Rectal smooth muscle tissue (tissue), 1 donor: ENCODE results near the gene MED10.

Experiments
- H3K27ac ChIP-seq: one replicate; pipeline ENCODE4 v1.7.0; 2013; ENCODE audit warnings: low read depth, low read length, inconsistent platforms
- H3K27me3 ChIP-seq: one replicate; pipeline ENCODE4 v1.7.0; 2013; ENCODE audit warnings: low read length; ENCODE audit not compliant: control insufficient read depth, insufficient read depth
- H3K36me3 ChIP-seq: one replicate; pipeline ENCODE4 v1.7.0; 2013; ENCODE audit warnings: low read length; ENCODE audit not compliant: control insufficient read depth, insufficient read depth
- H3K4me1 ChIP-seq: one replicate; pipeline ENCODE4 v1.7.0; 2013; ENCODE audit warnings: low read length; ENCODE audit not compliant: control insufficient read depth, insufficient read depth
- H3K4me3 ChIP-seq: one replicate; pipeline ENCODE4 v1.7.0; 2013; ENCODE audit warnings: low read length
- H3K9ac ChIP-seq: one replicate; pipeline ENCODE4 v1.7.0; 2013; ENCODE audit warnings: low read length

The MED10 gene

GRCh38 chr5:6353602-6354302 is 24.6 kb downstream of the MED10 start:
- H3K27ac ChIP-seq, result no peak overlapping the region
- H3K9ac ChIP-seq, result no peak overlapping the region
- H3K4me3 ChIP-seq, result no peak overlapping the region
- H3K27me3 ChIP-seq, result no peaks in the 10 kb centered on the region
- H3K36me3 ChIP-seq, result no peaks in the 10 kb centered on the region
- no peaks in the 10 kb centered on the region for H3K4me1 ChIP-seq

DNA sequence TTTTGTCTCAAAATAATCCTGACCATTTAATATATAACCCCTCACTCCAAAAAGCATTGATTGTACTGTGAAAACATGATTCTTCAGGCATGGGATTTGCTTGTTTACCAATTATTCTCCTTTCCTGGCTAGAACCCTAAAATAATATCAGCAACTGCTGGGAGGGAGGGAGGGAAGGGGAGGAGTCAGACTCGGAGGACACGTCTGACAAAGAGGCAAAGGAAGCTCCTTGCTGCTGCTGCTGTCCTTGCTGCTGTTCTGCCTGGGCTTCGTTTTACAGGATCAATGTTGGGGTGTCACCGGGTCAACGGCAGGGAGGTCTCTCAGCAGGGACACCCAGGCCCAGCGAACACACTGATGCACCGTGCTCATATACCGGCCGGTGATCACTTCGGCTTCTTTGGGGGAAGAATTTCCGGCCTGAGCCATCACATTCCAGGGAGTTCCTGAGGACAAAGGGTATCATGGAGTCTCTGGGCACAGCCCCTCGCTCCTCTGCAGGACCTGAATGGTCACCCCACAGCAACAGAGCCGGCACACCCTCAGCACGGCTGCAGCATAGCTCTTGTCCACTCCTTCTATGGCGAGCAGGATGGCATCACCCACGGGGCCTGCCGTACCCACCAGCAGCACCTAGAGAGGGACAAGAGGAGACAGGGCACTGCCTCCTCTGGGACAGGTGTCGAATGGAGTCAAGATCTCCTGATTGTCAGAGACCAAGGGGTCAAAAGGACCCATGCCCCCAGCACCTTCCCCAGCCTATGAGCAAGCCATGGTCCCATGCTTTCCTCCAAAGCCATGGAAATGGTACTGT is 27.9 kb downstream of the MED10 start:
- Histone ChIP-seq H3K4me3 (no peak overlapping the region), H3K36me3 (no peaks in the 10 kb centered on the region), H3K4me1 (no peaks in the 10 kb centered on the region), H3K9ac (no peak overlapping the region), H3K27ac (no peak overlapping the region), H3K27me3 (no peaks in the 10 kb centered on the region)

DNA sequence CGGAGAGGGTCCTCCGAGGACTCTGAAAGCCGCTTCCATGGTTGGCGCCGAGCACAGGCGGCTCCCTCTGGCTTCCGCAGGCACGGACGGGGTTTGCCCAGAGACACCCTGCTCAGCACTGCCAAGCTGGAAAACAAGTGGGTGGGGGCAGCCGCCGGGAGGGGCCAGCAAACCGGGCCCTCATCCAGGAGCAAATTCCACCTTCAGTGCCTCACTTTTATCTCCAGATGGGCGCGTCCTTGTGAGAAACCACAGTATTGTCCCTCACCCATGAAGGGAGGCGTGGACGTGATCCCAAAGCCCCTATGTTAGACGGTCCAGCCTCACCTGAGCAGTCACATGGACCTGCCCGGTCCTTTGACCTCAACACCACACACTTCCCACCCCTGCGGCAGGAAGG is 29.0 kb downstream of the MED10 start:
- Histone ChIP-seq H3K27me3 (no peaks in the 10 kb centered on the region), H3K27ac (no peak overlapping the region), H3K4me3 (no peak overlapping the region), H3K9ac (no peak overlapping the region), H3K36me3 (no peaks in the 10 kb centered on the region), H3K4me1 (no peaks in the 10 kb centered on the region)

DNA sequence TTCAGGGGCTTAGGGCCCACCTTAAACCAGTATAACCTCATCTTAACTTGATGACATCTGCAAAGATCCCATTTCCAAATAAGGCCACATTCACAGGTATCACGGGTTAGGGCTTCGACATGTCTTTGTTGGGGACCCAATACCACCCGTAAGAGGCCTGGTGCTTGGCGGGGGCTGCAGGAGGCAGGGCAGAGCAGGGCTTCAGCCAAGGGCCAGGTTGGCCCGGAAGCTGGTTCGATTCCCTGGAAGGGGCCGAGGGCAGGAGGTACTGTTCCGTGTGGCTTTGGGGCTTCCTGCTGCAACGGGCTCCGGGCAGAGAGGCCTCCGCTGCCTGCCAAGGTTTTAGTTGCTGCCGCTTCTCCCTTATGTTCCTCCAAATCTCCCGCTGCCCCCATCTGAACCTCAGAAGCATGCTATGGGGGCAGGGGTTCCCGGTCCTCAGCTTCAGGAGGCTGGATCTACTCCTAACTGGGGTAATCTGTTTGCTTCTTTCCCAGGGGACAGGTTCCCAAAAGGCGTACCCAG is 29.8 kb downstream of the MED10 start:
- Histone ChIP-seq H3K4me3 (no peak overlapping the region), H3K27ac (no peak overlapping the region), H3K27me3 (no peaks in the 10 kb centered on the region), H3K4me1 (no peaks in the 10 kb centered on the region), H3K36me3 (no peaks in the 10 kb centered on the region), H3K9ac (no peak overlapping the region)

- H3K4me1 ChIP-seq, result no peaks in the 10 kb centered on the region
- no peaks in the 10 kb centered on the region for H3K27me3 ChIP-seq
- no peaks in the 10 kb centered on the region for H3K36me3 ChIP-seq
- H3K4me3 ChIP-seq, result no peak overlapping the region
- H3K9ac ChIP-seq, result no peak overlapping the region
- H3K27ac ChIP-seq, result no peak overlapping the region
These were observed 30.7 kb downstream of the MED10 start for GRCh38 chr5:6347673-6348072.

GRCh38 chr5:6347165-6347564 is 31.2 kb downstream of the MED10 start:
- Histone ChIP-seq H3K4me3 (no peak overlapping the region), H3K27ac (no peak overlapping the region), H3K36me3 (no peaks in the 10 kb centered on the region), H3K4me1 (no peaks in the 10 kb centered on the region), H3K9ac (no peak overlapping the region), H3K27me3 (no peaks in the 10 kb centered on the region)

- Histone ChIP-seq H3K9ac (no peak overlapping the region), H3K27ac (no peak overlapping the region), H3K4me3 (no peak overlapping the region), H3K4me1 (no peaks in the 10 kb centered on the region), H3K27me3 (no peaks in the 10 kb centered on the region), H3K36me3 (no peaks in the 10 kb centered on the region)
These were observed 33.8 kb downstream of the MED10 start for GRCh38 chr5:6344593-6344989.

DNA sequence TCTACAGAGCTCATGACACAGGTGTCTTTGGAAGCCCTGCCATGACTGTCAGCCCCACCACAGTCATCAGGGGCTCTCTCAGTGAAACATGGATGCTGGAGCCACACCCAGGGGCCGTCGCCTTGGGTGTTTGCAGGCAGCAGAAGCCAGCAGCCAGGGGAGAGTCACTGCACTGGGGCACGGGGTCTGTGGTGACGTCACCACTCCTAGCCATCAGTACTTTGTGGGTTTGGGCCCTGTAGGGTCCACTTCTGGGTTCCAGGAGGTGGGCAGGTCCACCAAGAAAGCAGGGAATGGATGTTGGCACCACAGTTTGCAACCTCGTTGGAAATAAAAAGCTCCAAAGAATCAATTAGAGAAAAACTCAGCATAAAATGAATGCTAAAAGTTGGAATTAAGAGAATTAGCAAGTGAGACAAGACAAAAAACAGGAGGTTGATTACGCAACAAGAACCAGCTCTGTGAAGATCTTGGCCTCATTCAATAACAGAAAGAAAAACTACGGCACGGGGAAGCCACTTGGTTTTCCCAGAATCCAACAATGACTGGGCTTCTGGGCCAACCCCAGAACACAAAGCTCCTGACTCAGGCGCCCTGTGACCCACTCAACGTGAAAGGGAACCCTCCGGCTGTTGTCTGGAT is 34.3 kb downstream of the MED10 start:
- Histone ChIP-seq H3K4me1 (no peaks in the 10 kb centered on the region), H3K36me3 (no peaks in the 10 kb centered on the region), H3K4me3 (no peak overlapping the region), H3K27ac (no peak overlapping the region), H3K9ac (no peak overlapping the region), H3K27me3 (no peaks in the 10 kb centered on the region)

GRCh38 chr5:6342689-6343315 is 35.5 kb downstream of the MED10 start:
- Histone ChIP-seq H3K36me3 (no peaks in the 10 kb centered on the region), H3K9ac (no peak overlapping the region), H3K4me3 (no peak overlapping the region), H3K27me3 (no peaks in the 10 kb centered on the region), H3K4me1 (no peaks in the 10 kb centered on the region), H3K27ac (no peak overlapping the region)

DNA sequence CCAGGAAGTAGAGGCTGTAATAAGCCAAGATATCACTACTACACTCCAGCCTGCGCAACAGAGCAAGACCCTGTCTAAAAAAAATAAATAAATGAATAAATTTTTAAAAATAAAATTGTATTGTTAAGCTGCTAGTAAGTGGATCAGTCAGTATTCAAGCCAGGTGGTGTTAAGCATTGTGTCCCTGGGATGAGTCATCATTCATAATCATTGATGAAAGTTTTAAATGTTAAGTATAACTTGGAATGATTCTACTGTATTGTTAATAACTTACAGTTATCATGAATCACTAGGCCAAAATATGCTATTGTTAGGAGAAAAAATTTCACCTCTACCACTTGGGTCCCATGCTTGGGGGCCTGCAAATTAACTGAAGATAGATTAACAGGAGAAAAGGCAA is 38.2 kb downstream of the MED10 start:
- Histone ChIP-seq H3K9ac (no peak overlapping the region), H3K4me3 (no peak overlapping the region), H3K4me1 (no peaks in the 10 kb centered on the region), H3K27ac (no peak overlapping the region), H3K36me3 (no peaks in the 10 kb centered on the region), H3K27me3 (no peaks in the 10 kb centered on the region)

DNA sequence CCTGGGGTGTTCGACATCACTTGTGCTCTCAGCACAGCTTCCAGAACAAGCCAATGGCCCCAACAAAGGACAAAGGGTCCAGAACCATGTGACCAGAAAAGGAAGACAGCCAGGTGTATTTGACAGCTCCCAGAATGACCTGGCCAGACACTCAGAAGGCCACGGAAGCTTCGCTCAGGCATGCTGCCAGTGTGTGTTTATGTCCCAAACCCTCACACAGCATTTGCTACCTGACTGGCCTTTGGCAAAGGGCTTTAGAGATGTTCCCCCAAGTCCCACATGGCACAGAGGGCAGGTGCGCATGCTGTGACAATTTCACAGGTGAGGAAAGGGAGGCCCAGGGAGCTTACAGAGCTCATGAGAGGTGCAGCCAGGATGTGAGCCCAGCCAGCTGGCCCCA is 39.5 kb downstream of the MED10 start:
- Histone ChIP-seq H3K9ac (no peak overlapping the region), H3K27ac (no peak overlapping the region), H3K27me3 (no peaks in the 10 kb centered on the region), H3K4me1 (no peaks in the 10 kb centered on the region), H3K4me3 (no peak overlapping the region), H3K36me3 (no peaks in the 10 kb centered on the region)

- Histone ChIP-seq H3K27me3 (no peaks in the 10 kb centered on the region), H3K9ac (no peak overlapping the region), H3K36me3 (no peaks in the 10 kb centered on the region), H3K27ac (no peak overlapping the region), H3K4me3 (no peak overlapping the region), H3K4me1 (no peaks in the 10 kb centered on the region)
These were observed 40.2 kb downstream of the MED10 start for GRCh38 chr5:6338135-6338534.
